Measurements from ENCODE around the gene IER3.

DNA sequence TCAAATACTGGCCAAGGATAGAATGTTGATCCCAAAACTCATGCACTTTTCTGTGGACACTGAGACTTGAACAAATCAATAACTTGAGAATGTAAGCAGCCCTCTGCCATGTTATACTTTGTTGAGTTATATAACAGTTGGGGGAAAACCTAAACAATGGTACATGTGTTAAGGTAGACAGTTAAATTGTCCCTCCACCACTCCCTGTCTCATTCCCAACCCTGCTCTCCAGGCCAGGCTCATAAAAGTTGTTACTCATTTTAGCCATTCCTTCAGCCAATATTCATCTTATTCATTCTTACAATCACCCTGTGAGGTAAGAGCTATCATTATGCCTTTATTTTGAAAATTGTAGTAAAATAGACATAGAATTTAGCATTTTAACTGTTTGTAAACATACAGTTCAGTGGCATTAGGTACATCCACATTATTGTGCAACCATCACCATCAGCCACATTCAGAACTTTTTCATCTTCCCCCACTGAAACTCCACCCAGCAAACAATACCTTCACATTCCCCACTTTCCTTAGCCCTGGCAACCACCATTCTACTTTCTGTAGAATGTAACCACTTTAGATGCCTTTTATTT lies 38.2 kb upstream of the IER3 start:
- TF ChIP-seq JUNB (IDR thresholded peaks at IDR 0.05; ENCODE audit: unreplicated experiment) (no peak), POLR2AphosphoS5 (IDR thresholded peaks at IDR 0.05; ENCODE audit: low read depth) (no peak), EZH2 (IDR thresholded peaks at IDR 0.05; ENCODE audit: low read depth, unreplicated experiment) (no peak), ZNF331 (CRISPR knock-in tag; IDR thresholded peaks at IDR 0.05; ENCODE audit: low read depth) (no peak), EZH2phosphoT487 (IDR thresholded peaks at IDR 0.05; ENCODE audit: unreplicated experiment) (no peak), ZNF114 (CRISPR knock-in tag; IDR thresholded peaks at IDR 0.05) (no peak), CREB1 (CRISPR knock-in tag; IDR thresholded peaks at IDR 0.05; ENCODE audit: low read depth) (no peak)
- TF ChIP-seq, protein P1, sequence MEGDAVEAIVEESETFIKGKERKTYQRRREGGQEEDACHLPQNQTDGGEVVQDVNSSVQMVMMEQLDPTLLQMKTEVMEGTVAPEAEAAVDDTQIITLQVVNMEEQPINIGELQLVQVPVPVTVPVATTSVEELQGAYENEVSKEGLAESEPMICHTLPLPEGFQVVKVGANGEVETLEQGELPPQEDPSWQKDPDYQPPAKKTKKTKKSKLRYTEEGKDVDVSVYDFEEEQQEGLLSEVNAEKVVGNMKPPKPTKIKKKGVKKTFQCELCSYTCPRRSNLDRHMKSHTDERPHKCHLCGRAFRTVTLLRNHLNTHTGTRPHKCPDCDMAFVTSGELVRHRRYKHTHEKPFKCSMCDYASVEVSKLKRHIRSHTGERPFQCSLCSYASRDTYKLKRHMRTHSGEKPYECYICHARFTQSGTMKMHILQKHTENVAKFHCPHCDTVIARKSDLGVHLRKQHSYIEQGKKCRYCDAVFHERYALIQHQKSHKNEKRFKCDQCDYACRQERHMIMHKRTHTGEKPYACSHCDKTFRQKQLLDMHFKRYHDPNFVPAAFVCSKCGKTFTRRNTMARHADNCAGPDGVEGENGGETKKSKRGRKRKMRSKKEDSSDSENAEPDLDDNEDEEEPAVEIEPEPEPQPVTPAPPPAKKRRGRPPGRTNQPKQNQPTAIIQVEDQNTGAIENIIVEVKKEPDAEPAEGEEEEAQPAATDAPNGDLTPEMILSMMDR (conservative IDR thresholded peaks at IDR 0.05; ENCODE audit: low read depth in 2 of 2), result no peak
- TF ChIP-seq, protein P2, sequence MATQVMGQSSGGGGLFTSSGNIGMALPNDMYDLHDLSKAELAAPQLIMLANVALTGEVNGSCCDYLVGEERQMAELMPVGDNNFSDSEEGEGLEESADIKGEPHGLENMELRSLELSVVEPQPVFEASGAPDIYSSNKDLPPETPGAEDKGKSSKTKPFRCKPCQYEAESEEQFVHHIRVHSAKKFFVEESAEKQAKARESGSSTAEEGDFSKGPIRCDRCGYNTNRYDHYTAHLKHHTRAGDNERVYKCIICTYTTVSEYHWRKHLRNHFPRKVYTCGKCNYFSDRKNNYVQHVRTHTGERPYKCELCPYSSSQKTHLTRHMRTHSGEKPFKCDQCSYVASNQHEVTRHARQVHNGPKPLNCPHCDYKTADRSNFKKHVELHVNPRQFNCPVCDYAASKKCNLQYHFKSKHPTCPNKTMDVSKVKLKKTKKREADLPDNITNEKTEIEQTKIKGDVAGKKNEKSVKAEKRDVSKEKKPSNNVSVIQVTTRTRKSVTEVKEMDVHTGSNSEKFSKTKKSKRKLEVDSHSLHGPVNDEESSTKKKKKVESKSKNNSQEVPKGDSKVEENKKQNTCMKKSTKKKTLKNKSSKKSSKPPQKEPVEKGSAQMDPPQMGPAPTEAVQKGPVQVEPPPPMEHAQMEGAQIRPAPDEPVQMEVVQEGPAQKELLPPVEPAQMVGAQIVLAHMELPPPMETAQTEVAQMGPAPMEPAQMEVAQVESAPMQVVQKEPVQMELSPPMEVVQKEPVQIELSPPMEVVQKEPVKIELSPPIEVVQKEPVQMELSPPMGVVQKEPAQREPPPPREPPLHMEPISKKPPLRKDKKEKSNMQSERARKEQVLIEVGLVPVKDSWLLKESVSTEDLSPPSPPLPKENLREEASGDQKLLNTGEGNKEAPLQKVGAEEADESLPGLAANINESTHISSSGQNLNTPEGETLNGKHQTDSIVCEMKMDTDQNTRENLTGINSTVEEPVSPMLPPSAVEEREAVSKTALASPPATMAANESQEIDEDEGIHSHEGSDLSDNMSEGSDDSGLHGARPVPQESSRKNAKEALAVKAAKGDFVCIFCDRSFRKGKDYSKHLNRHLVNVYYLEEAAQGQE (IDR thresholded peaks at IDR 0.05; ENCODE audit: unreplicated experiment), result no peak
- TF ChIP-seq, protein P3, sequence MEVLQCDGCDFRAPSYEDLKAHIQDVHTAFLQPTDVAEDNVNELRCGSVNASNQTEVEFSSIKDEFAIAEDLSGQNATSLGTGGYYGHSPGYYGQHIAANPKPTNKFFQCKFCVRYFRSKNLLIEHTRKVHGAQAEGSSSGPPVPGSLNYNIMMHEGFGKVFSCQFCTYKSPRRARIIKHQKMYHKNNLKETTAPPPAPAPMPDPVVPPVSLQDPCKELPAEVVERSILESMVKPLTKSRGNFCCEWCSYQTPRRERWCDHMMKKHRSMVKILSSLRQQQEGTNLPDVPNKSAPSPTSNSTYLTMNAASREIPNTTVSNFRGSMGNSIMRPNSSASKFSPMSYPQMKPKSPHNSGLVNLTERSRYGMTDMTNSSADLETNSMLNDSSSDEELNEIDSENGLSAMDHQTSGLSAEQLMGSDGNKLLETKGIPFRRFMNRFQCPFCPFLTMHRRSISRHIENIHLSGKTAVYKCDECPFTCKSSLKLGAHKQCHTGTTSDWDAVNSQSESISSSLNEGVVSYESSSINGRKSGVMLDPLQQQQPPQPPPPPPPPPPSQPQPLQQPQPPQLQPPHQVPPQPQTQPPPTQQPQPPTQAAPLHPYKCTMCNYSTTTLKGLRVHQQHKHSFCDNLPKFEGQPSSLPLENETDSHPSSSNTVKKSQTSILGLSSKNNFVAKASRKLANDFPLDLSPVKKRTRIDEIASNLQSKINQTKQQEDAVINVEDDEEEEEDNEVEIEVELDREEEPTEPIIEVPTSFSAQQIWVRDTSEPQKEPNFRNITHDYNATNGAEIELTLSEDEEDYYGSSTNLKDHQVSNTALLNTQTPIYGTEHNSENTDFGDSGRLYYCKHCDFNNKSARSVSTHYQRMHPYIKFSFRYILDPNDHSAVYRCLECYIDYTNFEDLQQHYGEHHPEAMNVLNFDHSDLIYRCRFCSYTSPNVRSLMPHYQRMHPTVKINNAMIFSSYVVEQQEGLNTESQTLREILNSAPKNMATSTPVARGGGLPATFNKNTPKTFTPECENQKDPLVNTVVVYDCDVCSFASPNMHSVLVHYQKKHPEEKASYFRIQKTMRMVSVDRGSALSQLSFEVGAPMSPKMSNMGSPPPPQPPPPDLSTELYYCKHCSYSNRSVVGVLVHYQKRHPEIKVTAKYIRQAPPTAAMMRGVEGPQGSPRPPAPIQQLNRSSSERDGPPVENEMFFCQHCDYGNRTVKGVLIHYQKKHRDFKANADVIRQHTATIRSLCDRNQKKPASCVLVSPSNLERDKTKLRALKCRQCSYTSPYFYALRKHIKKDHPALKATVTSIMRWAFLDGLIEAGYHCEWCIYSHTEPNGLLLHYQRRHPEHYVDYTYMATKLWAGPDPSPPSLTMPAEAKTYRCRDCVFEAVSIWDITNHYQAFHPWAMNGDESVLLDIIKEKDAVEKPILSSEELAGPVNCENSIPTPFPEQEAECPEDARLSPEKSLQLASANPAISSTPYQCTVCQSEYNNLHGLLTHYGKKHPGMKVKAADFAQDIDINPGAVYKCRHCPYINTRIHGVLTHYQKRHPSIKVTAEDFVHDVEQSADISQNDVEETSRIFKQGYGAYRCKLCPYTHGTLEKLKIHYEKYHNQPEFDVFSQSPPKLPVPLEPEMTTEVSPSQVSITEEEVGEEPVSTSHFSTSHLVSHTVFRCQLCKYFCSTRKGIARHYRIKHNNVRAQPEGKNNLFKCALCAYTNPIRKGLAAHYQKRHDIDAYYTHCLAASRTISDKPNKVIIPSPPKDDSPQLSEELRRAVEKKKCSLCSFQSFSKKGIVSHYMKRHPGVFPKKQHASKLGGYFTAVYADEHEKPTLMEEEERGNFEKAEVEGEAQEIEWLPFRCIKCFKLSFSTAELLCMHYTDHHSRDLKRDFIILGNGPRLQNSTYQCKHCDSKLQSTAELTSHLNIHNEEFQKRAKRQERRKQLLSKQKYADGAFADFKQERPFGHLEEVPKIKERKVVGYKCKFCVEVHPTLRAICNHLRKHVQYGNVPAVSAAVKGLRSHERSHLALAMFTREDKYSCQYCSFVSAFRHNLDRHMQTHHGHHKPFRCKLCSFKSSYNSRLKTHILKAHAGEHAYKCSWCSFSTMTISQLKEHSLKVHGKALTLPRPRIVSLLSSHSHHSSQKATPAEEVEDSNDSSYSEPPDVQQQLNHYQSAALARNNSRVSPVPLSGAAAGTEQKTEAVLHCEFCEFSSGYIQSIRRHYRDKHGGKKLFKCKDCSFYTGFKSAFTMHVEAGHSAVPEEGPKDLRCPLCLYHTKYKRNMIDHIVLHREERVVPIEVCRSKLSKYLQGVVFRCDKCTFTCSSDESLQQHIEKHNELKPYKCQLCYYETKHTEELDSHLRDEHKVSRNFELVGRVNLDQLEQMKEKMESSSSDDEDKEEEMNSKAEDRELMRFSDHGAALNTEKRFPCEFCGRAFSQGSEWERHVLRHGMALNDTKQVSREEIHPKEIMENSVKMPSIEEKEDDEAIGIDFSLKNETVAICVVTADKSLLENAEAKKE (CRISPR knock-in tag; IDR thresholded peaks at IDR 0.05), result no peak
- TF ChIP-seq, protein P4, sequence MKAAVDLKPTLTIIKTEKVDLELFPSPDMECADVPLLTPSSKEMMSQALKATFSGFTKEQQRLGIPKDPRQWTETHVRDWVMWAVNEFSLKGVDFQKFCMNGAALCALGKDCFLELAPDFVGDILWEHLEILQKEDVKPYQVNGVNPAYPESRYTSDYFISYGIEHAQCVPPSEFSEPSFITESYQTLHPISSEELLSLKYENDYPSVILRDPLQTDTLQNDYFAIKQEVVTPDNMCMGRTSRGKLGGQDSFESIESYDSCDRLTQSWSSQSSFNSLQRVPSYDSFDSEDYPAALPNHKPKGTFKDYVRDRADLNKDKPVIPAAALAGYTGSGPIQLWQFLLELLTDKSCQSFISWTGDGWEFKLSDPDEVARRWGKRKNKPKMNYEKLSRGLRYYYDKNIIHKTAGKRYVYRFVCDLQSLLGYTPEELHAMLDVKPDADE (IDR thresholded peaks at IDR 0.05), result no peak
